Measurements from ENCODE around the gene PDE4D.

The PDE4D gene

DNA sequence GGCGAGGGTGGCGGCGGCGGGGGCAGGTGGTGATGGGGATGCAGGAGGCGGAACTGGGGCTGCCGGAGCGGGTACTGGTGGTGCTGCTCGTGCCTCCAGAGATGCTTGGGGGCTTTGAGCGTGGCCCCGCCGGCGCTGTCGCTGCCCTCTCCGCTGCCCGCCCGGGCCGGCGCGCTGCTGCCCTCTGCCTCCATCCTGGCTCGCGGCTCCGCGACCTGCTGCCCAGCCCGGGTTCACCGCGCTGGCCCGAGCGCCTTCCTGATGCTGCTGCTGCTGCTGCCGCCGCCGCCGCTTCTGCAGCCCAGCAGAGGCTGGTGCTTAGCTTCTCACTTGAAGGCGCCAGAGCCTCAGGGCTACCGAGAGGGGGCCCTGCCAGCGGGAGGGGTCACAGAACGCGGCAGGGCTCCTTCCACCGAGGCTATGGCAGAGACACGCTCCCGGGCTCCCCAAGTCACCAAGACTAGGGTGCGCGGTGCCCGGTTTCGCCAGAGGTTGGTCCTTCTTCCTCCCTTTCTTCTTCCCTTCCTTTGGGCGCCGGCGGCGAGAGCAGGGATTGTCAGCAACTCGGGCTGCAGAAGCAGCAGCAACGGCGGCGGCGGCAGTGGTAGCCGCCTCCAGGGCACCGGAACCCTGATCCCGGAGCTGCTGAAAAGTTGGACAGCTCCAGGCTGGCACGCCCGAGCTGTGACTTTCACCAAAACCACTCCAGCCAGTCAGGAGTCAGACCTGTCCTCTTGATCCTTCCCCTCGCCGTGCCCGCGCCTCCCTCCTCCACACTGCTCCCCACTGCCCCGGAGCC, at the start of gene PDE4D:
Gene PDE4D (minus strand): TSS at position 298 of the 799 bp plus-strand sequence.
- H3K9ac ChIP-seq (ENCODE audit: low read length) = no peak within 1 kb of the TSS
- no peaks in the 10 kb centered on the region for H4K20me1 ChIP-seq (ENCODE audit: insufficient read depth, low read length)
- H3K9me3 ChIP-seq (replicated peaks; ENCODE audit: insufficient read depth, low read length) = no peaks in the 10 kb centered on the region
- no peak within 1 kb of the TSS for H3K4me3 ChIP-seq (ENCODE audit: low read length)
- DNase-seq = peak; percentile 14
- no peaks in the 10 kb centered on the region for H3K79me2 ChIP-seq (ENCODE audit: low read length)
- no peaks in the 10 kb centered on the region for H3K4me1 ChIP-seq (ENCODE audit: low read length)
- no peaks in the 10 kb centered on the region for H3K27me3 ChIP-seq (replicated peaks; ENCODE audit: insufficient read depth, low read length)
- no peak for TF ChIP-seq EZH2 (optimal IDR thresholded peaks at IDR 0.05; ENCODE audit: low read depth, low read length)
- no peak for TF ChIP-seq EZH2phosphoT487 (IDR thresholded peaks at IDR 0.05; ENCODE audit: low read length)
- TF ChIP-seq, protein P1, sequence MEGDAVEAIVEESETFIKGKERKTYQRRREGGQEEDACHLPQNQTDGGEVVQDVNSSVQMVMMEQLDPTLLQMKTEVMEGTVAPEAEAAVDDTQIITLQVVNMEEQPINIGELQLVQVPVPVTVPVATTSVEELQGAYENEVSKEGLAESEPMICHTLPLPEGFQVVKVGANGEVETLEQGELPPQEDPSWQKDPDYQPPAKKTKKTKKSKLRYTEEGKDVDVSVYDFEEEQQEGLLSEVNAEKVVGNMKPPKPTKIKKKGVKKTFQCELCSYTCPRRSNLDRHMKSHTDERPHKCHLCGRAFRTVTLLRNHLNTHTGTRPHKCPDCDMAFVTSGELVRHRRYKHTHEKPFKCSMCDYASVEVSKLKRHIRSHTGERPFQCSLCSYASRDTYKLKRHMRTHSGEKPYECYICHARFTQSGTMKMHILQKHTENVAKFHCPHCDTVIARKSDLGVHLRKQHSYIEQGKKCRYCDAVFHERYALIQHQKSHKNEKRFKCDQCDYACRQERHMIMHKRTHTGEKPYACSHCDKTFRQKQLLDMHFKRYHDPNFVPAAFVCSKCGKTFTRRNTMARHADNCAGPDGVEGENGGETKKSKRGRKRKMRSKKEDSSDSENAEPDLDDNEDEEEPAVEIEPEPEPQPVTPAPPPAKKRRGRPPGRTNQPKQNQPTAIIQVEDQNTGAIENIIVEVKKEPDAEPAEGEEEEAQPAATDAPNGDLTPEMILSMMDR (IDR thresholded peaks at IDR 0.05; ENCODE audit: low read length) = no peak
- no peak within 1 kb of the TSS for H2AFZ ChIP-seq (ENCODE audit: low read length)
- H3K9me2 ChIP-seq (replicated peaks; ENCODE audit: insufficient read depth, low read length) = no peaks in the 10 kb centered on the region
- no peaks in the 10 kb centered on the region for H3K36me3 ChIP-seq (replicated peaks; ENCODE audit: insufficient read depth, low read length)
- peak within 1 kb of the TSS; percentile 28; the same call in 1 of the 2 replicates for H3K4me2 ChIP-seq (ENCODE audit: low read depth, low read length)
- H3K27ac ChIP-seq (ENCODE audit: low read length) = no peak within 1 kb of the TSS
- H3F3A ChIP-seq (ENCODE audit: insufficient read depth, low read length) = no peaks in the 10 kb centered on the region

DNA sequence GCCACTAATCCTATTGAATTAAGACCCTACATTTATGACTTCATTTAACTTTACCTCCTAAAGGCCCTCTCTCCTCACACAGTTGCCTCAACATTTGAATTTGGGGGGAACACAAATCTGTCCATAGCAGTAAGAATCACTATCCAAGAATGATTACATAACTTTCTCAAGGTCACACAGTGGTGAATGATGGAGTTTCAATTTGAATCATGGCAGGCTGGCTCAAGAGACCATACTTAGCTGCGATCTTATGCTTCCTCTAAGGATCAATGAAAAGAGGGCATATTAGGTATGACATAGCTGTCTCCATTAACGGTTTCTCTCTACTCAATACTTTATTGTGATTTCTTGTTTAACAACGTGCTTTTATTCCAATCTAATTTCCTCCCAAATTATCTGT, 44.1 kb upstream of the PDE4D start:
- no peaks in the 10 kb centered on the region for H3K36me3 ChIP-seq (replicated peaks; ENCODE audit: insufficient read depth, low read length)
- TF ChIP-seq, protein P1 (IDR thresholded peaks at IDR 0.05; ENCODE audit: low read length) = no peak
- no peak for TF ChIP-seq EZH2phosphoT487 (IDR thresholded peaks at IDR 0.05; ENCODE audit: low read length)
- no peak for TF ChIP-seq EZH2 (optimal IDR thresholded peaks at IDR 0.05; ENCODE audit: low read depth, low read length)

DNA sequence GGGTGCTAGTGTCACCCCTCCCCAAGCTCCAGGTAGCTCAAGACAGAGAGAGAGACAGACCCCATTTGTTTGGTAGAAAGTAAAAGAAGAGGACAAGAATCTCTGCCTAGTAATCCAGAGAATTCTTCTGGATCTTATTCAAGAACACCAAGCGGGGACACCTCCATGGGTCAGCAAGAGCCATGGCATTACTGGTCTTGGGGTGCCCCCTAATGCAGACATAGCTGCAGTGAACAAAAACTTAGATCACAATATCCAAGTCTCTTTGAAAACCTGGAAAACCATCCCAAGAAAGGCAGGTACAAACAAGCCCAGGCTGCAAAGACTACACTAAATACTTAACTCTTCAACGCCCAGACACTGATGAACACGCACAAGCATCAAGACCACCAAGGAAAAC, 29.9 kb upstream of the PDE4D start:
- Histone ChIP-seq H3K4me1 (ENCODE audit: low read length) (no peaks in the 10 kb centered on the region), H3K9me2 (replicated peaks; ENCODE audit: insufficient read depth, low read length) (no peaks in the 10 kb centered on the region), H2AFZ (ENCODE audit: low read length) (no peak overlapping the region), H3F3A (ENCODE audit: insufficient read depth, low read length) (no peaks in the 10 kb centered on the region), H3K9me3 (replicated peaks; ENCODE audit: insufficient read depth, low read length) (no peaks in the 10 kb centered on the region), H3K4me3 (ENCODE audit: low read length) (no peak overlapping the region), H3K79me2 (ENCODE audit: low read length) (no peaks in the 10 kb centered on the region), H3K4me2 (ENCODE audit: low read depth, low read length) (no peak overlapping the region), H4K20me1 (ENCODE audit: insufficient read depth, low read length) (no peaks in the 10 kb centered on the region), H3K36me3 (replicated peaks; ENCODE audit: insufficient read depth, low read length) (no peaks in the 10 kb centered on the region), H3K27me3 (replicated peaks; ENCODE audit: insufficient read depth, low read length) (no peaks in the 10 kb centered on the region), H3K27ac (ENCODE audit: low read length) (no peak overlapping the region), H3K9ac (ENCODE audit: low read length) (no peak overlapping the region)
- DNase-seq = no peak
- TF ChIP-seq EZH2 (optimal IDR thresholded peaks at IDR 0.05; ENCODE audit: low read depth, low read length) (no peak), EZH2phosphoT487 (IDR thresholded peaks at IDR 0.05; ENCODE audit: low read length) (no peak)
- TF ChIP-seq, protein P1 (IDR thresholded peaks at IDR 0.05; ENCODE audit: low read length) = no peak

More for the DNA sequence above, 44.1 kb upstream of the PDE4D start:
- H3K9me3 ChIP-seq (replicated peaks; ENCODE audit: insufficient read depth, low read length) = no peaks in the 10 kb centered on the region
- no peak overlapping the region for H3K4me3 ChIP-seq (ENCODE audit: low read length)
- H4K20me1 ChIP-seq (ENCODE audit: insufficient read depth, low read length) = no peaks in the 10 kb centered on the region
- no peak overlapping the region for H3K9ac ChIP-seq (ENCODE audit: low read length)
- no peak overlapping the region for H3K27ac ChIP-seq (ENCODE audit: low read length)
- no peaks in the 10 kb centered on the region for H3K79me2 ChIP-seq (ENCODE audit: low read length)
- no peak overlapping the region for H3K4me2 ChIP-seq (ENCODE audit: low read depth, low read length)
- no peaks in the 10 kb centered on the region for H3F3A ChIP-seq (ENCODE audit: insufficient read depth, low read length)
- no peaks in the 10 kb centered on the region for H3K4me1 ChIP-seq (ENCODE audit: low read length)
- no peak for DNase-seq
- H3K27me3 ChIP-seq (replicated peaks; ENCODE audit: insufficient read depth, low read length) = no peaks in the 10 kb centered on the region
- no peak overlapping the region for H2AFZ ChIP-seq (ENCODE audit: low read length)
- no peaks in the 10 kb centered on the region for H3K9me2 ChIP-seq (replicated peaks; ENCODE audit: insufficient read depth, low read length)

Data from MM.1S (cell line).